ENCODE results near the gene TNFRSF8. TPM values are rescaled to one million over a fixed set of nuclear protein-coding genes. Genes with fewer than 3 reads are reported as not detected.

The TNFRSF8 gene
- total RNA-seq, 2 donors from 2014 or later: 0.16 to 0.47 TPM

DNA sequence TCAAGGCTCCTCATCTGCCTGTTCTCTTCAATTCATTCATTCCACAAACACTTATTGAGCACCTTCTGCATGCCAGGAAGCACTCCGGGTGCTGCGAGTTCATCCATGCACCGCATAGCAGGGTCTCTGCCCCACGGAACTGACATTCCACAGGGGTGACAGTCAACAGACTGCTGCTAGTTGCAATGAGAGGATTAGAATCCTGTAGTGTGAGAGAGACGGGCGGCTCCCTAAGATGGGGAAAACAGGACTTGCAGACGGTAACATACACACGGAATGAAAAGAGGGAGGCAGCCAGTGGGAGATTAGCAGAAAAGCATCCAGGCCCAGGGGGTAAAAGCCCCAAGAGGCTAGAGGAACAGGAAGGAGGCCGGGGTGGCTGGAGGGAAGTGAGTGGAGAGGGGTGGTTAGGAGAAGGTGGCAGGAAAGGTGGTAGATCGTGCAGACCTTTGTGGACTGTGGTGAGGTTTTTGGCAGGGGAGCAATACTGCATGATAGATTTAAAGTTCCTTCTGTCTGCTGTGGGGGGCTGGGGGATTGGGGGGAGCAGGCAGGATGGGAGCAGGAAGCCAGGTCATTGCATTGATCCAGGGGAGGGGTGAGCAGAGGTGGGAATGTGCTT, 6.6 kb downstream of the TNFRSF8 start:
- intact Hi-C loops (cut with DNase I): no loop called here
- Histone ChIP-seq H3K27me3 (peaks cover 5% of the 10 kb centered on the region), H3K9ac (ENCODE audit: low read depth in 2 of 2, low read length in 2 of 2) (no peak overlapping the region), H3K27ac (no peak overlapping the region), H3K4me1 (no peaks in the 10 kb centered on the region), H3K4me3 (no peak overlapping the region), H3K9me3 (no peaks in the 10 kb centered on the region), H3K36me3 (no peaks in the 10 kb centered on the region)
- no peak for DNase-seq
- TF ChIP-seq CTCF (IDR thresholded peaks at IDR 0.05): no peak

- no peak overlapping the region for H3K9ac ChIP-seq (ENCODE audit: low read depth in 2 of 2, low read length in 2 of 2)
- no peaks in the 10 kb centered on the region for H3K9me3 ChIP-seq
- DNase-seq: no peak
- peaks cover 5% of the 10 kb centered on the region for H3K27me3 ChIP-seq
- H3K4me3 ChIP-seq: no peak overlapping the region
- intact Hi-C loops (cut with DNase I): no loop called here
- H3K4me1 ChIP-seq: no peaks in the 10 kb centered on the region
- no peak for TF ChIP-seq CTCF (IDR thresholded peaks at IDR 0.05)
- no peaks in the 10 kb centered on the region for H3K36me3 ChIP-seq
- no peak overlapping the region for H3K27ac ChIP-seq
These were observed 8.8 kb downstream of the TNFRSF8 start for GRCh38 chr1:12071892-12072291.

DNA sequence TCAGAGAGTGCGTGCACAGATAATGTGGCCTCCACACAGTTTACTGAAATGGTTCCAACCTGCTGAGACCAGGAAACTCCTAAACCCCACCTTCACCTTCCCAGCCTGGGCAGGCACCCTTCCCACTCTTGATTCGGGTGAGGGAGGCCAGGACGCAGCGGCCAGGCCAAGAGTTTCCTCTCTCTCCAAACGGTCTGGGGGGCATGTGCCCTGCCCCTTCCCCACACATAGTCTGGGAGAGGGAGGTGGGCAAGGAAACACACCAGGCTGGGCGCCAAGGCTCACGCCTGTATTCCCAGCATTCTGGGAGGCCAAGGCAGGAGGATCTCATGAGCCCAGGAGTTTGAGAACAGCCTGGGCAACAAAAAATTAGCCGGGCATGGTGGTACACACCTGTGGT, 9.6 kb downstream of the TNFRSF8 start:
- intact Hi-C loops (cut with DNase I): no loop called here
- no peaks in the 10 kb centered on the region for H3K9me3 ChIP-seq
- no peak overlapping the region for H3K27ac ChIP-seq
- no peak for TF ChIP-seq CTCF (IDR thresholded peaks at IDR 0.05)
- no peak overlapping the region for H3K4me3 ChIP-seq
- DNase-seq: no peak
- H3K4me1 ChIP-seq: no peaks in the 10 kb centered on the region
- H3K9ac ChIP-seq (ENCODE audit: low read depth in 2 of 2, low read length in 2 of 2): no peak overlapping the region
- H3K36me3 ChIP-seq: no peaks in the 10 kb centered on the region
- no peaks in the 10 kb centered on the region for H3K27me3 ChIP-seq

DNA sequence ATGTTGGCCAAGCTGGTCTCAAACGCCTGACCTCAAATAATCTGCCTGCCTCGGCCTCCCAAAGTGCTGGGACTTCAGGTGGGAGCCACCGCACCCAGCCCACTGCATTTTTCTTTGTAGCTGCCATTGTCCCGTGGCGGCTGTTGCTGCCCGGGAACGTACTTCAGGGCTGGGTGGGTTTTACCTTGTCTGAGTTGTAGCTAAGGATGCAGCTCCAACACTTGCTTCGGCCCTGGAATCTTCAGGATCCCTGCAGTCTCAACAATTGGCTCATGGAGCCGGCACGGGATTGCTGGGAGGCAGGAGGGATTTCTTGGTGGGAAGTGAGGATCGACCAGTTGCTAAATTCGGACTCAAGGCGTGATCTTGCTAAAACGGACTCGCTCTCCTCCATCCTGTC, 10.7 kb downstream of the TNFRSF8 start:
- H3K27me3 ChIP-seq: no peaks in the 10 kb centered on the region

DNA sequence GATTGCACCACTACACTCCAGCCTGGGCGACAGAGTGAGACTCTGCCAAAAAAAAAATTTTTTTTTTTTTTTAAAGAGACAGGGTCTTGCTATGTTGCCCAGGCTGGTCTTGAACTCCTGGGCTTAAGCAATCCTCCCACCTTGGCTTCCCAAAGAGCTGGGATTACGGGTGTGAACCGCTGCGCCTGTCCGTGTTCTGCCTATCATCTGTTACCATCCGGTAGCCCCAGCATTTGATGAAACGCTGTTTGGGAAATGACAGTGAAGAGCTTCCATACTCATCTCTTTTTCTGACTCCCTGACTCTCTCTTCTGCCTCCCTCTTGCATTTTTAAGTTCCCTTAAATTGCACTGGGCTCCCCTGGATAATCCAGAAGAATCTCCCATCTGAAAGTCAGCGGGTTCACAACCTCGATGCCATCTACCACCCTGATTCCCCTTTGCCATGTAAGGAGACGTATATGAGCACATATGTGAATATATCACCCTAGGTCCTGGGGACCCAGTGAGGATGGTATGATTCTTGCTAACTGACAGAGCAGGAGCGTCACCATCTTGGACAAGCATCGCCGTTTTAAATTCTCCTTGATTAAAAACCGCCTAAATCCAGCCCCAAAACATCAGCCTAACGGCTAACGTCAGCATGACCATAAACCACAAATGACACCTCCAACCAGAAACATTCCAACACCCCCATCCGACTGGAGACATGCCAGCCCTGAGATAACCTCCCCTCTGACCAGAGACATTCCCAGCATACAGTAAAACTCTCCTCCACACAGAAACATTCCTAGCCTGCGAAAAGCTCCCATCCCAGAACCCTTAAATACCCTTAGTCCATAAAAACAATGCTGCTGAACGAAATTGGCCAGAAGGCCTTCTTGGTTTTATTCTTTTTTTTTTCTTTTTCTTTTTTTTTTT, 12.4 kb downstream of the TNFRSF8 start:
- H3K4me1 ChIP-seq: no peaks in the 10 kb centered on the region
- no peaks in the 10 kb centered on the region for H3K9me3 ChIP-seq
- no peaks in the 10 kb centered on the region for H3K27me3 ChIP-seq
- H3K9ac ChIP-seq (ENCODE audit: low read depth in 2 of 2, low read length in 2 of 2): no peak overlapping the region
- no peak overlapping the region for H3K4me3 ChIP-seq
- TF ChIP-seq CTCF (IDR thresholded peaks at IDR 0.05): no peak
- intact Hi-C loops (cut with DNase I): no loop called here
- no peak overlapping the region for H3K27ac ChIP-seq
- no peaks in the 10 kb centered on the region for H3K36me3 ChIP-seq
- no peak for DNase-seq

More for the DNA sequence above, 10.7 kb downstream of the TNFRSF8 start:
- Histone ChIP-seq H3K4me1 (no peaks in the 10 kb centered on the region), H3K9me3 (no peaks in the 10 kb centered on the region), H3K27ac (no peak overlapping the region), H3K9ac (ENCODE audit: low read depth in 2 of 2, low read length in 2 of 2) (no peak overlapping the region), H3K4me3 (no peak overlapping the region), H3K36me3 (no peaks in the 10 kb centered on the region)
- no peak for TF ChIP-seq CTCF (IDR thresholded peaks at IDR 0.05)
- intact Hi-C loops (cut with DNase I): no loop called here
- DNase-seq: no peak
